K562 (cell line): ENCODE measurements around the gene CDH3. TPM values are rescaled to one million over a fixed set of nuclear protein-coding genes. Genes with fewer than 3 reads are reported as not detected.

ENCODE experiments used
- ATAC-seq: fragments of 200-7000 bp; cut with Tn5 transposase; 3 replicates; pipeline ENCODE4 v1.9.1; 2020; ENCODE audit warnings: moderate library complexity
- BruUV-seq: library from RNA; stranded (reverse); fragments of 400-500 nt; replicated peaks from 2 replicates; lab custom pipeline; 2021; lab: Mats Ljungman, UMichigan
- CTCF ChIA-PET: fragments of 300-600 bp; formaldehyde crosslinking; extraction: SDS; loops from one replicate; lab custom pipeline; 2021; ENCODE audit warnings: low intra/inter-chr PET ratio; lab: Yijun Ruan, JAX
- POLR2A ChIA-PET: fragments of 300-600, 350-650 bp; sonication (Branson Sonifier 250); formaldehyde crosslinking; extraction: SDS; loops from one replicate; lab custom pipeline; 2021; ENCODE audit warnings: antibody characterized with exemption, inconsistent platforms; lab: Yijun Ruan, JAX
- DNase-seq, 4 experiments: peaks; one replicate each; pipeline versions ENCODE4 v3.0.0 to v3.0.0-alpha.2; 2011 to 2018; ENCODE audit warnings: low spot score in 3 of 4, mixed read lengths in 3 of 4; ENCODE audit errors: extremely low read depth in 1 of 4
- FAIRE-seq: peaks from 2 replicates; lab custom pipeline; 2011; peaks lifted over from hg19 to GRCh38; lab: Jason Lieb, UNC
- H2AFZ ChIP-seq: 2 replicates; pipeline ENCODE4 v1.6.0; 2011; ENCODE audit warnings: low read depth, low read length, control low read depth, inconsistent platforms
- H3K27ac ChIP-seq: fragments of 200-600 bp; 3 replicates; pipeline ENCODE4 v1.8.0; 2011; ENCODE audit warnings: low read depth, mild to moderate bottlenecking, control low read depth, inconsistent platforms, low read length, moderate library complexity, mixed read lengths; ENCODE audit errors: extremely low read depth
- H3K27me3 ChIP-seq, 2 experiments: fragments of 300-600 bp in 1 of 2; 2 replicates in 1 of 2; 3 replicates in 1 of 2; pipeline versions ENCODE4 v1.6.0 to v1.8.0; 2011; ENCODE audit warnings: inconsistent platforms in 2 of 2, low read length in 2 of 2, mild to moderate bottlenecking in 1 of 2, mixed read lengths in 1 of 2, moderate library complexity in 1 of 2; ENCODE audit not compliant: control insufficient read depth in 2 of 2, insufficient read depth in 2 of 2
- H3K36me3 ChIP-seq: fragments of 300-600 bp; 3 replicates; pipeline ENCODE4 v1.8.0; 2011; ENCODE audit warnings: mild to moderate bottlenecking, low read length, inconsistent platforms; ENCODE audit not compliant: control insufficient read depth, insufficient read depth
- H3K4me1 ChIP-seq, 2 experiments: fragments of 200-600 bp in 1 of 2; replicated peaks in 1 of 2; 2 replicates in 1 of 2; 3 replicates in 1 of 2; pipeline versions ENCODE4 v1.5.1 to v1.8.0; 2011; ENCODE audit warnings: inconsistent platforms in 2 of 2, low read length in 2 of 2, mild to moderate bottlenecking in 1 of 2, mixed read lengths in 1 of 2, moderate library complexity in 1 of 2; ENCODE audit not compliant: control insufficient read depth in 2 of 2, insufficient read depth in 2 of 2
- H3K4me2 ChIP-seq: 2 replicates; pipeline ENCODE4 v1.6.1; 2011; ENCODE audit warnings: low read length, control low read depth, inconsistent platforms, mixed read lengths; ENCODE audit not compliant: insufficient read depth
- H3K4me3 ChIP-seq: fragments of 200-600 bp; sonication (generic), shearing (Covaris generic); 2 replicates; pipeline ENCODE4 v1.5.1; 2016; ENCODE audit warnings: control low read depth, inconsistent platforms
- H3K79me2 ChIP-seq: fragments of 200-600 bp; 3 replicates; pipeline ENCODE4 v1.8.0; 2011; ENCODE audit warnings: low read length, inconsistent platforms; ENCODE audit not compliant: control insufficient read depth, insufficient read depth
- H3K9ac ChIP-seq, 2 experiments: 2 replicates each; pipeline versions ENCODE4 v1.6.0 to v1.6.1; 2011; ENCODE audit warnings: low read depth in 2 of 2, low read length in 2 of 2, control low read depth in 1 of 2, inconsistent platforms in 1 of 2, mild to moderate bottlenecking in 1 of 2, mixed read lengths in 1 of 2; ENCODE audit not compliant: insufficient read depth in 1 of 2
- H3K9me1 ChIP-seq: one replicate; pipeline ENCODE4 v1.6.0; 2011; ENCODE audit warnings: inconsistent platforms, mild to moderate bottlenecking, low read length, moderate library complexity; ENCODE audit not compliant: control insufficient read depth, insufficient read depth
- H3K9me3 ChIP-seq: replicated peaks from 2 replicates; pipeline ENCODE4 v1.5.1; 2011; ENCODE audit warnings: low read depth, low read length, inconsistent platforms; ENCODE audit not compliant: control insufficient read depth, insufficient read depth
- H4K20me1 ChIP-seq: replicated peaks from 2 replicates; pipeline ENCODE4 v1.6.1; 2011; ENCODE audit warnings: low read length, inconsistent platforms, mixed read lengths; ENCODE audit not compliant: control insufficient read depth, insufficient read depth
- ARHGAP35 ChIP-seq: fragments of 450-650 bp; IDR thresholded peaks from 2 replicates; pipeline ENCODE4 v1.6.1; 2018; ENCODE audit not compliant: partially characterized antibody
- BCL6 ChIP-seq: fragments of 250-450 bp; sonication (Bioruptor Pico); IDR thresholded peaks from 2 replicates; pipeline ENCODE4 v1.4.0; 2020
- BHLHE40 ChIP-seq: IDR thresholded peaks from 2 replicates; pipeline ENCODE4 v1.6.1; 2011; ENCODE audit warnings: low read length, improper control_type of control experiment
- DACH1 ChIP-seq: fragments of 450-650 bp; IDR thresholded peaks from 2 replicates; pipeline ENCODE4 v1.6.1; 2018; ENCODE audit not compliant: partially characterized antibody
- E2F5 ChIP-seq: sonication (generic); formaldehyde crosslinking; IDR thresholded peaks from 2 replicates; pipeline ENCODE4 v1.8.0; 2022; ENCODE audit warnings: mild to moderate bottlenecking, missing genetic modification reagents
- JUN ChIP-seq, 2 experiments: sonication (generic) in 1 of 2; formaldehyde crosslinking in 1 of 2; IDR thresholded peaks; 2 replicates each; pipeline versions ENCODE4 v1.6.1 to v1.8.0; 2012 to 2022; ENCODE audit warnings: borderline replicate concordance in 2 of 2, mild to moderate bottlenecking in 2 of 2, improper control_type of control experiment in 1 of 2, low read depth in 1 of 2, low read length in 1 of 2, missing genetic modification reagents in 1 of 2
- NR3C1 ChIP-seq: sonication (generic); formaldehyde crosslinking; IDR thresholded peaks from 2 replicates; pipeline ENCODE4 v1.8.1; 2022; ENCODE audit warnings: missing genetic modification reagents
- SAFB ChIP-seq: fragments of 200-400 bp; formaldehyde crosslinking; IDR thresholded peaks from 2 replicates; pipeline ENCODE4 v1.6.1; 2017; ENCODE audit warnings: low read depth, low read length, borderline replicate concordance
- SRSF7 ChIP-seq: fragments of 200-400 bp; formaldehyde crosslinking; optimal IDR thresholded peaks from 2 replicates; pipeline ENCODE3; 2017; ENCODE audit warnings: mild to moderate bottlenecking, low read depth, low read length
- ZNF57 ChIP-seq: fragments of 450-650 bp; formaldehyde crosslinking; IDR thresholded peaks from 2 replicates; pipeline ENCODE4 v1.4.0; 2020; ENCODE audit warnings: mild to moderate bottlenecking, moderate library complexity
- ZNF655 ChIP-seq: fragments of 250-450 bp; sonication (Bioruptor Pico); IDR thresholded peaks from 2 replicates; pipeline ENCODE4 v1.5.0; 2021
- ZZZ3 ChIP-seq: fragments of 450-650 bp; IDR thresholded peaks from 2 replicates; pipeline ENCODE4 v1.6.1; 2016; ENCODE audit warnings: antibody characterized with exemption, mild to moderate bottlenecking, moderate library complexity
- WGBS: fragments of 100-300 bp; shearing (Covaris generic); methylation state at CpG from one replicate; pipeline ENCODE4 v1.1.6; 2016; ENCODE audit warnings: low coverage, mixed read lengths; ENCODE audit not compliant: insufficient coverage; ENCODE audit errors: missing lambda C conversion rate; 5-methylcytosine and 5-hydroxymethylcytosine counted together
- in situ Hi-C: fragments of 300-500 bp; cut with MboI; formaldehyde crosslinking; loops from 4 replicates; pipeline ENCODE4 v1.15.0; 2018; ENCODE audit warnings: inconsistent platforms, mixed read lengths
- intact Hi-C: fragments of 100-400 bp; cut with micrococcal nuclease; formaldehyde crosslinking; loops from 2 replicates; pipeline ENCODE4 v1.14.2; 2022
- polyA plus RNA-seq, 8 experiments: library from polyadenylated mRNA; depleted of rRNA in 4 of 8; stranded (reverse) in 5 of 8; unstranded in 3 of 8; fragments of >200 nt; fragmentation: Nextera tagmentation in 2 of 8; fragmentation: Illumina TruSeq in 1 of 8; extraction: Ambion mirVana in 2 of 8; extraction: Trizol in 1 of 8; gene quantifications; 2 replicates each; pipeline versions ENCODE4 v1.2.1 to v1.2.3, GENCODE V29; 2011 to 2014; ENCODE audit warnings: inconsistent platforms in 1 of 8, missing spikeins in 1 of 8
- total RNA-seq, 7 experiments: library from RNA; depleted of rRNA in 6 of 7; stranded (reverse); fragments of >200 nt in 6 of 7; fragmentation: Illumina TruSeq in 2 of 7; extraction: Trizol in 2 of 7; gene quantifications; 2 replicates each; pipeline versions ENCODE4 v1.2.1 to v1.2.3, GENCODE V29; 2011 to 2021; ENCODE audit warnings: low replicate concordance in 1 of 7
- TF ChIP-seq, protein P1 (sequence below), 3 experiments: IDR thresholded peaks in 2 of 3; conservative IDR thresholded peaks in 1 of 3; 2 replicates each; pipeline ENCODE4 v1.5.1; 2011 to 2012; ENCODE audit warnings: low read length in 3 of 3, mild to moderate bottlenecking in 3 of 3, control low read depth in 2 of 3, improper control_type of control experiment in 1 of 3, inconsistent platforms in 1 of 3, low read depth in 1 of 3, mixed read lengths in 1 of 3, moderate library complexity in 1 of 3; ENCODE audit not compliant: insufficient read depth in 2 of 3

The CDH3 gene
- total and polyA plus RNA-seq, 9 of the 15 experiments (the other 6 are each of a cell fraction or from before 2014, with no cell fraction given): 0.06 to 0.09 TPM; not detected in 7

GRCh38 chr16:68629351-68629910 lies 15.7 kb upstream of the CDH3 start:
- Histone ChIP-seq H3K36me3 (no peaks in the 10 kb centered on the region), H3K27ac (no peak overlapping the region), H3K27me3 (peaks cover 13 to 18% of the 10 kb centered on the region in 2 experiments), H3K4me3 (no peak overlapping the region), H3K9me3 (no peaks in the 10 kb centered on the region), H3K79me2 (no peaks in the 10 kb centered on the region), H3K4me2 (no peak overlapping the region), H4K20me1 (no peaks in the 10 kb centered on the region), H3K9ac (no peak overlapping the region), H3K9me1 (no peaks in the 10 kb centered on the region), H2AFZ (no peak overlapping the region), H3K4me1 (no peaks in the 10 kb centered on the region)
- CTCF ChIA-PET: no interaction called here
- ATAC-seq (no peak), FAIRE-seq (no peak), DNase-seq (no peak)
- intact Hi-C loops: no loop called here
- 3% methylated on average over 7 of the region's 7 CpGs for WGBS
- no TSS peak for BruUV-seq
- POLR2A ChIA-PET: no interaction called here
- no peak for TF ChIP-seq ZNF655 (CRISPR knock-in tag)
- TF ChIP-seq SAFB: no peak
- no peak for TF ChIP-seq E2F5 (CRISPR knock-in tag)
- no peak for TF ChIP-seq NR3C1
- no peak for TF ChIP-seq BHLHE40
- no peak for TF ChIP-seq JUN (IDR thresholded peaks at IDR 0.05; ENCODE audit: borderline replicate concordance, low read depth, low read length)
- TF ChIP-seq JUN (CRISPR knock-in tag; IDR thresholded peaks at IDR 0.05; ENCODE audit: borderline replicate concordance): no peak
- no peak for TF ChIP-seq DACH1
- no peak for TF ChIP-seq BCL6 (CRISPR knock-in tag)
- no peak for TF ChIP-seq ZNF57 (CRISPR knock-in tag)
- TF ChIP-seq ARHGAP35: no peak
- TF ChIP-seq, protein P1, sequence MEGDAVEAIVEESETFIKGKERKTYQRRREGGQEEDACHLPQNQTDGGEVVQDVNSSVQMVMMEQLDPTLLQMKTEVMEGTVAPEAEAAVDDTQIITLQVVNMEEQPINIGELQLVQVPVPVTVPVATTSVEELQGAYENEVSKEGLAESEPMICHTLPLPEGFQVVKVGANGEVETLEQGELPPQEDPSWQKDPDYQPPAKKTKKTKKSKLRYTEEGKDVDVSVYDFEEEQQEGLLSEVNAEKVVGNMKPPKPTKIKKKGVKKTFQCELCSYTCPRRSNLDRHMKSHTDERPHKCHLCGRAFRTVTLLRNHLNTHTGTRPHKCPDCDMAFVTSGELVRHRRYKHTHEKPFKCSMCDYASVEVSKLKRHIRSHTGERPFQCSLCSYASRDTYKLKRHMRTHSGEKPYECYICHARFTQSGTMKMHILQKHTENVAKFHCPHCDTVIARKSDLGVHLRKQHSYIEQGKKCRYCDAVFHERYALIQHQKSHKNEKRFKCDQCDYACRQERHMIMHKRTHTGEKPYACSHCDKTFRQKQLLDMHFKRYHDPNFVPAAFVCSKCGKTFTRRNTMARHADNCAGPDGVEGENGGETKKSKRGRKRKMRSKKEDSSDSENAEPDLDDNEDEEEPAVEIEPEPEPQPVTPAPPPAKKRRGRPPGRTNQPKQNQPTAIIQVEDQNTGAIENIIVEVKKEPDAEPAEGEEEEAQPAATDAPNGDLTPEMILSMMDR (IDR thresholded peaks at IDR 0.05 in 2 of 3, conservative IDR thresholded peaks at IDR 0.05 in 1 of 3; ENCODE audit: insufficient read depth in 2 of 3, low read depth in 1 of 3, low read length in 3 of 3): no peak
- TF ChIP-seq ZZZ3: no peak
- no peak for TF ChIP-seq SRSF7
- in situ Hi-C loops: no loop called here
